ENCODE results near the gene BBS9. TPM values are rescaled to one million over a fixed set of nuclear protein-coding genes. Genes with fewer than 3 reads are reported as not detected.

Gene BBS9
- total RNA-seq, 3 donors from 2014 or later, result 8.2 to 23.5 (median 15.8) TPM

DNA sequence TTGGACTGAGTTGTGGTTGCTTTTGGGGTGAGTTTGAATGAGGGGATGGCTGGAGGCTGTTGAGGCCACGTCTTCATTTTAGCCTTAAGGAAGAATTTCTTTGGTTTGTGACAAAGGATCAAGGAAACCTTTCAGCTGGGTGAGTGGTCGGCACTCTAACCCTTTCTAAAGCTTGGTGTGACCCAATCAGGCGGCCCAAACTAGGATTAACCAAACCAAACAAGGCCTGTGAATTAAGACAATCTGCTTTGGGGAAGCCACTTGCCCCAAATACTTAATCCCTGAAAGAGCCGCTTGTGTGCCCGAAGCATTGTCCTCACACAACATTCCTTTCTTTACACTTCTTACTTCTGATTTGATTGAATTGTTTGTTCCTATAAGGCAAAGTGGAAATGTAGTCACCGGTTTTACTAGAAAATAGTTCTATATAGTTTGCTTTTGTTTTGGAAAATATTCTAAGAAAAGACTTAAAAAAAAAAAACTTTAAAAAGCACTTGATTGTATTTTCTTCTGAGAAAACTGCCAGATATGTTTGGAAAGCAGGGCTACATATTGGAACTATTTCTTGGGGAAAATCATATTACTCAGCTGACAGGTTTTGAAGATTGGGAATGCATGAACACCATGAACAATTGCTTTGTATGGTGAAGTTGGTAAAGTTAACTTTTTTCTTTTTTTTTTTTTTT, 503.6 kb downstream of the BBS9 start:
- no peak for TF ChIP-seq CTCF (IDR thresholded peaks at IDR 0.05)
- ATAC-seq, result no peak
- H3K9me3 ChIP-seq, result no peaks in the 10 kb centered on the region
- no peak for DNase-seq
- no peaks in the 10 kb centered on the region for H3K36me3 ChIP-seq (ENCODE audit: low read depth)
- H3K4me3 ChIP-seq, result no peak overlapping the region
- intact Hi-C loops (cut with DNase I, micrococcal nuclease), result no loop called here
- no peaks in the 10 kb centered on the region for H3K4me1 ChIP-seq (ENCODE audit: low read depth)

- ATAC-seq, result no peak
- no peaks in the 10 kb centered on the region for H3K36me3 ChIP-seq (ENCODE audit: low read depth)
Observed at GRCh38 chr7:33634606-33635005, 505.2 kb downstream of the BBS9 start.

GRCh38 chr7:33636359-33636758, 507.0 kb downstream of the BBS9 start:
- H3K4me3 ChIP-seq, result no peak overlapping the region
- H3K9me3 ChIP-seq, result no peaks in the 10 kb centered on the region
- no peak for DNase-seq
- intact Hi-C loops (cut with DNase I, micrococcal nuclease), result no loop called here
- H3K4me1 ChIP-seq (ENCODE audit: low read depth), result no peaks in the 10 kb centered on the region
- ATAC-seq, result peak; percentile 54
- no peak for TF ChIP-seq CTCF (IDR thresholded peaks at IDR 0.05)
- no peaks in the 10 kb centered on the region for H3K36me3 ChIP-seq (ENCODE audit: low read depth)

More at GRCh38 chr7:33634606-33635005, 505.2 kb downstream of the BBS9 start:
- H3K4me3 ChIP-seq, result no peak overlapping the region
- no peaks in the 10 kb centered on the region for H3K9me3 ChIP-seq
- H3K4me1 ChIP-seq (ENCODE audit: low read depth), result no peaks in the 10 kb centered on the region
- intact Hi-C loops (cut with DNase I, micrococcal nuclease), result no loop called here
- DNase-seq, result no peak
- TF ChIP-seq CTCF (IDR thresholded peaks at IDR 0.05), result no peak

GRCh38 chr7:33639552-33640197, 510.3 kb downstream of the BBS9 start:
- DNase-seq, result no peak

DNA sequence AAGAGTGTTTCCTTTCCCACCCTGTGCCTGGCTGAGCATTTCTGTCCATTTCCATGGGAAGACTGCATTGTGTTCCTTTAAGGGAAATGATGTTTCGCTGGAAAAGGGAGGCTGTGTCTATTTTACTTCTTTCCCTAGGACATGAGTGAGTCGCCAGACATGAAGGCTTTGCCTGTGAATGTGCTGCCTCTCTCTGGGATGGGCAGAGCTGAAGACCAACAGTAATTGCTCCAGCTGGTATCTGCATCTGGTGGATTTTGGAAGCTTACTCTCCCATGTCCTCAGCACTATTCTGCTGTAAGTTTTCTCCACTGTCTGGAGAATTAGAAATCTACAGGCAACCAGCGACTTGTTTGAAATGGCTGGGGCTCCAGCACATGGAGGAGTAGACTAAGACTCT, 511.4 kb downstream of the BBS9 start:
- DNase-seq, result no peak
- no peaks in the 10 kb centered on the region for H3K36me3 ChIP-seq (ENCODE audit: low read depth)
- intact Hi-C loops (cut with DNase I, micrococcal nuclease), result no loop called here
- no peaks in the 10 kb centered on the region for H3K4me1 ChIP-seq (ENCODE audit: low read depth)
- no peaks in the 10 kb centered on the region for H3K9me3 ChIP-seq
- no peak for ATAC-seq
- H3K4me3 ChIP-seq, result no peak overlapping the region
- TF ChIP-seq CTCF (IDR thresholded peaks at IDR 0.05), result no peak

More at GRCh38 chr7:33639552-33640197, 510.3 kb downstream of the BBS9 start:
- Histone ChIP-seq H3K4me1 (ENCODE audit: low read depth) (no peaks in the 10 kb centered on the region), H3K36me3 (ENCODE audit: low read depth) (no peaks in the 10 kb centered on the region), H3K4me3 (no peak overlapping the region), H3K9me3 (no peaks in the 10 kb centered on the region)
- no peak for ATAC-seq
- no peak for TF ChIP-seq CTCF (IDR thresholded peaks at IDR 0.05)
- intact Hi-C loops (cut with DNase I, micrococcal nuclease), result no loop called here
